ENCODE results near the gene LPAR2.

- TF ChIP-seq CTCF (IDR thresholded peaks at IDR 0.05) = no peak
- no peak for TF ChIP-seq POLR2AphosphoS5 (IDR thresholded peaks at IDR 0.05; ENCODE audit: low read depth, low read length)
- TF ChIP-seq SMC3 (IDR thresholded peaks at IDR 0.05; ENCODE audit: low read depth, low read length) = no peak
- no peak for TF ChIP-seq TAF1 (IDR thresholded peaks at IDR 0.05; ENCODE audit: borderline replicate concordance, low read depth, low read length)
- TF ChIP-seq MXI1 (IDR thresholded peaks at IDR 0.05; ENCODE audit: low read depth, low read length) = no peak
Measured at GRCh38 chr19:19650331-19650730, 22.3 kb upstream of the LPAR2 start.
